ENCODE results near the gene IRX6. TPM values are rescaled to one million over a fixed set of nuclear protein-coding genes. Genes with fewer than 3 reads are reported as not detected.

IRX6 gene
- total RNA-seq, 1 experiment from 2014 or later = 0.16 TPM

DNA sequence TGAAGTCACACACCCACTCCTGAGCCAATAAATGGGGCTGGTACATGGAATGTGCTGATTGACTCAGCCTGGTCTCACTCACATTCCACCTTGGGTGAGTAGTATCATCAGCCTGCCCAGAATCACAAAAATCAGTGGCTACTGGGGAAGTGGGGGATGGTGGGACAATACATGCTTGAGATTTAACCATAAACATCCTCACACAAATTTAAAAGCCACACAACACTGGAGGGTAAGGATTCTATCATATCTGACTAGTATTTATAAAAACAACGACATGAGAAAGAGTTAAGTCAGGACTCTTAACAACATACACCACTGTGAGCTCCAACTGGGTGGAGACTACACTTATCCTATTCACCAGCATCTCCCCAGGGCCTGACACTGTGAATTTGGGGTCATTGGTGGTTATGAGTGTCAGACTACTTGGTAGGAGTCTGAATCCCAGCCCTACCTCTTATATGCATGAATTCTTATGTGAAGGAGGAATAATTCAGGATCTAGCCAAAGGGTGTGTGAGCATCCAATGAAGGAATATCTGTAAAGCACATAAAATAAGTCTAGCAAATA is 26.0 kb upstream of the IRX6 start:
- DNase-seq = peak; percentile 89

DNA sequence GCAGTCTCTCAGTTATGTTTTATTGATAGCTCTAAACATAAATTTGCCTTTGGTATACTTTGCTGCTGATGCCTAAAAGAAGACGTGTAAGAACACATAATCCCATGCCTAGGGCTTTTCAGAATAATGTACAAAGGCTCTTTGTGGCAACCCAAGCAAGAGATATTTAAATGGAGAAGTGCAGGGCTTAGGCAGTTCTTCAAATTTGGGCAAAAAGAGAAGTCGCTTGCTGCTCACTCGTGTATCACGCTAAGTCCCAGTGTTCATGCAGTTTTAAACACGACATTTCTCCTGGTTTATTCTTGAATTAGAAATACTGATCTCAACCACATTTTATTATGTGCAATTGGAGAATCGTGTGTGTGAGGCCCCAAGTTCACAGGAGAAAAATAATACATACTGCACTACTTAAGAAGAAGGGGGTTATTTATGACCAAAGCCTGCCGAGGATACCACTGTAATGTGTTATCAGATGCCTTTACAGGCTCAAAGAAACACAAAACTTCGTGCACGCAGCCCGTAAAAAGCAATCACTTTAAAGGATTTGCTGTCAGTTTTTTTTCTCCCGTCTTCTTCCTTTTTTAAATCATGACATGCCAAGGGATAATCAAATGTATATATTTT is 22.5 kb upstream of the IRX6 start:
- no peak for DNase-seq
- no peaks in the 10 kb centered on the region for H3K36me3 ChIP-seq
- peaks cover 5% of the 10 kb centered on the region for H3K9me3 ChIP-seq
- no peak overlapping the region for H3K4me3 ChIP-seq
- no peaks in the 10 kb centered on the region; the same call in 1 of the 2 replicates for H3K27me3 ChIP-seq

More for the DNA sequence above, 26.0 kb upstream of the IRX6 start:
- no peak overlapping the region for H3K4me3 ChIP-seq
- no peaks in the 10 kb centered on the region for H3K36me3 ChIP-seq
- no peaks in the 10 kb centered on the region; the same call in 1 of the 2 replicates for H3K27me3 ChIP-seq
- peaks cover 5% of the 10 kb centered on the region for H3K9me3 ChIP-seq

DNA sequence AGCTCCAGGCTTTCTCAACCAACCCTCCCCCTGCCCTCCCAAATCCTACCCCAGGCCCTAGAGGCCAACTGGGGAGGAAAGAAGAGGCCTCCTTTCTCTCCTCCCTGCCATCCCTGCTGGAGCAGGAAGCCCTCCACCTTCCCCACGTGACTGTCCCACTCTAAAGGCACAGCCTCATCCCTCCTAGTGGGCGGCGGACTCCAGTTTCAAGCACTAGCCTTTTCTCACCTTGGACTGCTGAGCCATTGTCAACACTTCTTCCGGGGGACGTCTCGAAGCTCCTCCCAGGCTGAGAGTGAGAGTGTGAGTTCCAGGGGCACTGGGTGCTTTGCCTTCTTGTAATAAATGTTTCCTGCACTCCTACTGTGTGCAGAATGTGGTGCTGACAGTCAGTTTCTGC is 21.4 kb upstream of the IRX6 start:
- no peaks in the 10 kb centered on the region for H3K36me3 ChIP-seq
- DNase-seq = no peak
- no peaks in the 10 kb centered on the region; the same call in 1 of the 2 replicates for H3K27me3 ChIP-seq
- H3K9me3 ChIP-seq = no peaks in the 10 kb centered on the region
- no peak overlapping the region for H3K4me3 ChIP-seq

DNA sequence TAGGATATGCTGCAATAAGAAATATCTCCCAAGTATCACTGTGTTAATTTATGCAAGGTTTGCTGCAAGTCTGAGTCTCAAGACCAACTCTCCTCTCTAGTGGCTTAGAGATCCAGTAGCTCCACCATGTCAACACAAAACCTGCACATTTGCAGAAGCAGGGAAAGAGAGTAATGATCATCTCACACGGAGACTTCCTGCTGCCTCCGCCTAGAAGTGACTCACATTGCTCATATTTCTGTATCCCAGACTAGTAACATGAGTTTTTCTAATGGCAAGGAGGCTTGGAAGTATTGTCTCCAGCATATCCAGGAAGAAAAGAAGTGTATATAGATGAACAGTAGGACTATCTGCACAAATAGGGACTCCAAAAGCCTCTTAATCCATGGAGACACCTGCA is 15.0 kb upstream of the IRX6 start:
- no peak overlapping the region for H3K4me3 ChIP-seq
- peaks cover 7% of the 10 kb centered on the region; the same call in 1 of the 2 replicates for H3K27me3 ChIP-seq
- no peaks in the 10 kb centered on the region for H3K36me3 ChIP-seq
- DNase-seq = no peak
- no peaks in the 10 kb centered on the region for H3K9me3 ChIP-seq

DNA sequence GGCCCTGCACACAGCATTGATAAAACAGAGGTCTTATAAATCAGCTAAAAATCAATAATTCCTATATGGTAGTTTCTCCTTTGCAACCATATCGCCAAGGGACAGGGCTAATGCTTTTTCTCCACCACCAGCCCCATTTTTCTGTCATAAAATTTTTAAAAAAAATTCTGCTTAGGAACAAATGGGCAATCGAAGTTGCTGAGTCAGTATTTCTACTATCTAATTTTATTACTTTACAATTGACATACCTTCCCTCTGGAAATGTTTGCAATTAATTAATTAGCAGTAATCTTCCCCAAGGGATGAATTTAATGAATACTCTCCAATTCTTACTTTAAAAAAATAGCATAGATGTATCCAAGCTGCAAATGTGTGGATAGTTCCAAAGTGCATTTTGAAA is 1.7 kb upstream of the IRX6 start:
- no peak for DNase-seq
- H3K4me3 ChIP-seq = no peak overlapping the region
- H3K27me3 ChIP-seq = peaks cover 39% of the 10 kb centered on the region

DNA sequence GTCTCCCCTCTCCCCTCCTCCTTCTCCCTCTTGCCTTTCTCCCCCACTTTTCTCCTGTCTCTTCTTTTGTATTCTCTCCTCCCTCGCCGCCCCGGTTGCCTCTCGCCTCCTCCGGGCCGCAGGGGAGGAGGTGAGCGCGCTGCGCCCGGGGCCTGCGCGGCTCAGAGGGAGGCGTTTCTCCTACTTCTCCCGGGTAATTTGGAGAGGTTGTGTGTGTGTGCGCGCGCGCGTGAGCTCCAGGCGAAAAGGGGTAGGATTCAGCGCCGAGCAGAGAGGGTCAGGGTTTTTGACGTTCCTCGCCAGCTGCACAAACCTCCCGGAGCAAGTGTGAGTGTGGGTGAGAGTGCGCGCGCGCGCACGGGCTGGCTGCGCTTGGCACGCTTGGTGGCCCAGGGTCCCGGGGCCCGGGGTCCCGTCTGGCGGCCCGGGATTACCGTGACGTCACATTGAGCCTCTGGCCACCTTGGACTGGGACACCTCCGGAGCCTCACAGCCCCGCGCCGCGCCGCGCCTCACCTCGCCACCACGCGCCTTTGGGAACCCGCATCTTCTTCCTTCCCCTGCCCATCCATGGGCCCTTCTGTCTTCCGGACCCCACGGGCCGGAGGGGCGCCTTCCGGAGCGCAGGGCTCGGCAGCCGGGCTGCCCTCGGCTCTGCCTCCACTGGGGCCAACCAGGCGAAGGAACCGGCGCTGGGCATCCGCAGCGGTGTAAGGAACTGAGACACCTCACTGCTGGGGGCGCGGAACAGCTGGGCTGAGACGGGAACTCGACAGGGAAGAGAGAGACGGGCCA is 479 bp downstream of the IRX6 start:
- Histone ChIP-seq H3K27me3 (peaks cover 26% of the 10 kb centered on the region), H3K4me3 (peak overlapping the region; percentile 34), H3K36me3 (no peaks in the 10 kb centered on the region), H3K9me3 (no peaks in the 10 kb centered on the region)
- peak; percentile 54 for DNase-seq

More for the DNA sequence above, 1.7 kb upstream of the IRX6 start:
- Histone ChIP-seq H3K36me3 (no peaks in the 10 kb centered on the region), H3K9me3 (no peaks in the 10 kb centered on the region)

DNA sequence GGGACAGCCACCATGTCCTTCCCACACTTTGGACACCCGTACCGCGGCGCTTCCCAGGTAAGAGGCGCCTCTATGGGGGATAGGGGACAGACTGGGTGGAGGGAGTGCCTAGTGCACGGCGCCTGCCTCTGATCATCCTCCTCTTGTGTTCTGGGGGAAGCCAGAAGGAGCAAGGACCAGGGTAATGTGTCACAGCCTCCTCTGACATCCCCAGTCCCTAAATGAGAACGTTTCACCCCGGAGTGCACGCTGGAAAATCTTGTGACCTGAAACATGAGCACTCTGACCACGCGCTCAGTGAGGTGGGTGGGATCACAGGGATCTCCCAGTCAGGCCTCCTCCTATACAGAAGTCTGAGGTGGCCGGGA is 1.1 kb downstream of the IRX6 start:
- Histone ChIP-seq H3K4me3 (no peak overlapping the region), H3K27me3 (peaks cover 26% of the 10 kb centered on the region), H3K36me3 (no peaks in the 10 kb centered on the region), H3K9me3 (no peaks in the 10 kb centered on the region)
- no peak for DNase-seq

DNA sequence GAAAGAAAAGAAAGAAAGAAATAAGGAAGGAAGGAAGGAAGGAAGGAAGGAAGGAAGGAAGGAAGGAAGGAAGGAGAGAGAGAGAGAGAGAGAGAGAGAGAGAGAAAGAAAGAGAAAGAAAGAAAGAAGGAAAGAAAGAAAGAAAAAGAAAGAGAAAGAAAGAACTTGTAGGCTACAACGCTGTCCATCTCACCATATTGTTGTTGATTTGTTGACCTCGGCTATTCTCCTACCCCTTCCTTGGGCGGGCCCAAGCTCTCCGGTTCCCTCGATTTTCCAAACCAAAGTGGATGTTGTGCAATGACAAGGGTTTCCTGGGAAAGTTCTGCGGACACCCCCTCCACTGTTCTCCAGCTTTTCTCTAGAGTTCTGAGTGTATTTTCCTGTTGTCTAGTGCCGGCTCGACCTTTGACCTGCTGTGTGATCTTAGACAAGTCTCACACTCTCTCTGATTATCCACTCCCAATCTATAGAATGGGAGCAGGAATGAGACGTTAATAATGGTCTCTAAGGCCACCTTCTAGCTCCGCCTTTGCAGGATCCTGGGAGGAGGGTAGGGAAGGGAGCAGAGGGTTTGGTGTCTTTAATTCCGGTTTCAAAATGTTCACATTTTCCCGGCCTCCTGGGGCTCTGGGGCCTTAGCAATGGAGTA is 1.6 kb downstream of the IRX6 start:
- no peaks in the 10 kb centered on the region for H3K36me3 ChIP-seq

DNA sequence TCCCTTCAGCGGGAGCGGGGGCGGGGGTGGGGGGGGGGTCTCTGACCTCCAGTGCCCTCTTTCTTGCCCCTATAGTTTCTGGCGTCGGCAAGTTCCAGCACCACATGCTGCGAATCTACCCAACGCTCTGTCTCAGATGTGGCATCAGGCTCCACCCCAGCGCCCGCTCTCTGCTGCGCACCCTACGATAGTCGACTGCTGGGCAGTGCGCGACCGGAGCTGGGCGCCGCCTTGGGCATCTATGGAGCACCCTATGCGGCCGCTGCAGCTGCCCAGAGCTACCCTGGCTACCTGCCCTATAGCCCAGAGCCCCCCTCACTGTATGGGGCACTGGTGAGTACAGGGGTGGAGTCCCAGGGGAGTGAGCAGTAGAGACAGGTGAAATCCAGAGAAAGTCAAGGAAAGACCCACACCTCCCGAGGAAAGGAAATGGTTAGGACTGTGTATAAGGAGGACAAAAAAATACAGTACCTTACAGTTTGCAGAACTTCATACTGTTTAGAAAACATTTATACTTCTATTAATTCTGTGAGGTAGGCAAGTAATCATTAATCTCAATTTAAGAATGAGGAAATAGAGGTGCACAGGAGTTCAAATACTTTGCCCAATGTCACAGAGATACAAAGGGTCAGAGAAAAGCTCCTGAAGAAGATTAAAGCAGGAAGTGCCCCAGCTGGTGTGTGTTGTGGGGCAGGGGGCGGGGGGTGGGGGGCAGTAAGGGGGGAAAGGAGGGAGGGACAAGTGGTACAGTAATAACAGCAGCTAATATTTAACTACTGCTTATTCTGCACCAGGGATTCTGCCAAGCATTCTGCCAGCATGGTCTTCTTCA is 2.5 kb downstream of the IRX6 start:
- no peak overlapping the region for H3K4me3 ChIP-seq
- H3K36me3 ChIP-seq = no peaks in the 10 kb centered on the region
- H3K27me3 ChIP-seq = peaks cover 12% of the 10 kb centered on the region
- no peaks in the 10 kb centered on the region for H3K9me3 ChIP-seq
- no peak for DNase-seq

More for the DNA sequence above, 1.6 kb downstream of the IRX6 start:
- Histone ChIP-seq H3K4me3 (no peak overlapping the region), H3K9me3 (no peaks in the 10 kb centered on the region), H3K27me3 (peaks cover 21% of the 10 kb centered on the region)
- no peak for DNase-seq

DNA sequence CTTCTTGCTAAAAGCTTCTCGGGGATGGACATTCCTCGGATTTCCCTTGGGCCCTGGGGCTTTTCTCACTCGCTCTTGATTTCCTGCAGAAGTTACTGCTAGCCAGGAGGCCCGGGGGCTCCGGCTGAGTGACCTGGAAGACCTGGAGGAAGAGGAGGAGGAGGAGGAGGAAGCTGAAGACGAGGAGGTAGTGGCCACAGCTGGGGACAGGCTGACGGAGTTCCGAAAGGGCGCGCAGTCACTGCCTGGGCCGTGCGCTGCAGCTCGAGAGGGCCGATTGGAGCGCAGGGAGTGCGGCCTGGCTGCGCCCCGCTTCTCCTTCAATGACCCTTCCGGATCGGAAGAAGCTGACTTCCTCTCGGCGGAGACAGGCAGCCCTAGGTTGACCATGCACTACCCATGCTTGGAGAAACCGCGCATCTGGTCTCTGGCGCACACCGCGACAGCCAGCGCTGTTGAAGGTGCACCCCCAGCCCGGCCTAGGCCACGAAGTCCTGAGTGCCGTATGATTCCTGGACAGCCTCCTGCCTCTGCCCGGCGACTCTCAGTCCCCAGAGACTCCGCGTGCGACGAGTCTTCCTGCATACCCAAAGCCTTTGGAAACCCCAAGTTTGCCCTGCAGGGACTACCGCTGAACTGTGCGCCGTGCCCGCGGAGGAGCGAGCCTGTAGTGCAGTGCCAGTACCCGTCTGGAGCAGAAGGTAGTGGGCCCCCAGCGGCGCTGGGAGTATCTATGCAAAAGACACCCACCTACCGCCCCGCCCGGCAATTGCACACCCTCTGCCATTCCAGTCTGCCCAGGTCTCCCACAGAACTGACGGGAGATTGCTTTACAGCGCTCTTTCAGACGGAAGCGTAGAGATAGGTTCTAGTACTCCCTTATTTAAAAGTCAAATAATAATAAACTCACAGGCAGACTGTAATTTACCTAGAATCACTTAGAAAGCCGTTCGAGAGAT is 4.9 kb downstream of the IRX6 start:
- Histone ChIP-seq H3K36me3 (no peaks in the 10 kb centered on the region), H3K27me3 (peaks cover 10% of the 10 kb centered on the region), H3K9me3 (no peaks in the 10 kb centered on the region), H3K4me3 (no peak overlapping the region)
- no peak for DNase-seq

DNA sequence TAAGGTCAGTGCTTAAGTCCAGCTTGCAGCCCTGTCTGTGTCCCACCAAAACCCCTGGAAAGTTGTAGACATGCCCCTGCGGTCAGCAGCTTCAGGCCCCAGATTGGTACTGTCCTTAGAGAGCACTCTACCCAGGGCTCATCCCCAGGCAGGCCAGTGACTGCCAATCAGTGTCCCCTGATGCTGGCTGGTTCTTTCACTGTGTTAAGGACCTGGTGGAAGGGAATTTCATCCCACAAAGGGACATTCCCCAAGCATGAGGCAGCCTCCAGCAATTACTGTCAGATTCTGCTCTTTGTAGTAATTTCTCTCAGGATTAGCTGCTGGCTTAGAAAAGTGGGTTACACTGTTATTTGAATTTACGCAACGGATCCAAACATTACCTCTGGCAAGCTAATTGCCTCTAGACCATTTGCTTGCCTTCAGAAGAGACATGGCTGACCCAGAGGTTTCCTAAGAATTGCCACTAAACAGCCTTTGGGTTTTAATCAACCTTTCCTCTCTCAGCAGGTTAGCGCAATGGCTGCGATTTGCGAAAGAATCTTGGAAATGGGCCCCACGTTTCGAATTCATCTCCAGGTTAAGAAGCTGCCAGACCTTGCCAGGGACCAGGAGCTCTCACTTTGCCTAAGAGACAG is 5.9 kb downstream of the IRX6 start:
- Histone ChIP-seq H3K9me3 (no peaks in the 10 kb centered on the region), H3K4me3 (no peak overlapping the region), H3K36me3 (no peaks in the 10 kb centered on the region), H3K27me3 (peaks cover 3% of the 10 kb centered on the region)
- DNase-seq = no peak

DNA sequence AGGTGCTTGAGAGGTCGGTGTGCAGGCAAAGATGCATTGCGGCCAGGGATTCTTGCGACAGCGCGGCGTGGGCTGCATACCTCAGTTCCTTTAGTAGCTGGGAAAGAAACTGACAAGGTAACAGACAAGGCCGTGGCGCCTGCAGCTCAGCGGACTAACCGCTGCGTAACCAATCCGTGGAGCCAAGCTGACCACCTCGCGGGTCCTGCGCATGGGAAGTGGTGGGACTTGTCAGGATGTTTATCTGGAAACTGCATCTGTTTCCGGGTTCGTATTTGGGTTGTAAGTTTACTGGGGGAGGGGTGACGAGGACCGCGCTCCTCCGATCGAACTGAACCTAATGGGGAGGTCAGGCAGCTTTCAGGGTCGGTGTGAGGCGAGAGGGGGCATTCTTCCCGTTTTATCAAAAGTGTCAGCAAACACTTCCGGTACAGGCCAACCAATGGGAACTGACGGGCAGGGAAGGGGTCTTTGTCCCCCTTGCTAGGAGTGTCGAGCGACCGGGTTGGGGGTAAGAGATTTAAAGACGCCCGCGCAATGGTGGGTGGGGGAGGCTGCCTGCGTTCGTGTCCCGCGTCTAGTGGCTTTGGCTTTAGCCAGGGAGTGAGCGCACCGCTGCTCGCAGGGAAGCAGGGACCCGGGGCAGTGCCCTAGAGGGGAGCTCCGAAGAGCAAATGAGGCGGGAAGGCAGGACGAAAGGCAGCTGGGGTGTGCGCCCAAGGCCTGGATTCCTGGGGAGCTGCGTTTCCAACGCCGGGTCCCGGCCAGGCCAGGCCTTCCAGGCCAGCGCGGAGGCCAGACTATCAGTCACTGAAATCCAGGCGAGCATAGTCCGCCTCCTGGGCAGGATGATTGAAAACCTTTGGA is 7.0 kb downstream of the IRX6 start:
- Histone ChIP-seq H3K4me3 (no peak overlapping the region), H3K9me3 (no peaks in the 10 kb centered on the region), H3K36me3 (no peaks in the 10 kb centered on the region), H3K27me3 (no peaks in the 10 kb centered on the region)
- no peak for DNase-seq

DNA sequence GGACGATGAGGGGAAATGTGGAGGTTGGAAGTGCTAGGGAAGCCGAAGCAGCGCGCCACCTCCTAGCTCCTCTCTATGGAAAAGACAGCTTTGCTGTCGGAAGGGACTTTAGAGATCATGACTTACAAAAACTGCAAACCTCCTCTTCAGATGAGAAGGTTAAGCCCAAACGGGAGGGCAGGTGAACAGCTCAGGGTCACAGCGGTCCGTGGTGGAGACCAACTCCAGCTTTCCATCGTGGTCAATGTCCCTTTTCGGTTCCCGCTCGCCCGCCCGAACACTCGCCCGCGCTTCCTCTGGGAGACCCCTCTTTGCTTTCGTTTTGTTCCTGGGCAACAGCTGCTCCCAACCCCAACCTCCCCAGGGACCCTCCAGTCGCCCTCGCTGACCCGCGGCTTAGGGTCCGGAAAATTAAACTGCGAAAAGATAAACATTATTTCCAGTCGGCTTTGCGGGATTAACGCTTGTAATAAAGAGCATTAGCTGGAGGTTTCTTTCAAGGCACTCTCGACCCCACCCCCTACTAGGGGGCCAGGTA is 7.7 kb downstream of the IRX6 start:
- H3K4me3 ChIP-seq = no peak overlapping the region
- H3K36me3 ChIP-seq = no peaks in the 10 kb centered on the region
- H3K9me3 ChIP-seq = no peaks in the 10 kb centered on the region
- DNase-seq = no peak
- no peaks in the 10 kb centered on the region for H3K27me3 ChIP-seq

DNA sequence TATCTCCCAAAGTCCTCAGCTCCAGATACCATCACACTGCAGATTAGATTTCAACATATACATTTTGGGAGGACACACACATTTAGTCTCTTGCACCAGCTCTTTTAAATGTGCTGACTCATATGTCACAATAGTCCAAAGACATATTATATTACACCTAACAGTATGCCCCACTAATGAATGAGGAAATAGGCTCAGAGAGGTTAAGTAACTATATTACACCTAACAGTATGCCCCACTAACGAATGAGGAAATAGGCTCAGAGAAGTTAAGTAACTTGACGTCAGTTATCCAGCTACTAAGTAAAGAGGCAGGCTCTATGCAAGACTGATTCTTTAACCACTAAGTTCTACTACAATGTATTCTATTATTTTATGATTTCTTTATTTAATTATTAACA is 9.7 kb downstream of the IRX6 start:
- DNase-seq = no peak
- Histone ChIP-seq H3K27me3 (no peaks in the 10 kb centered on the region), H3K36me3 (no peaks in the 10 kb centered on the region), H3K9me3 (no peaks in the 10 kb centered on the region), H3K4me3 (no peak overlapping the region)
